Measurements from ENCODE around the gene ATP8B3. TPM values are rescaled to one million over a fixed set of nuclear protein-coding genes. Genes with fewer than 3 reads are reported as not detected.

The ATP8B3 gene
- total and polyA plus RNA-seq, 9 of the 15 experiments (the other 6 are each of a cell fraction or from before 2014, with no cell fraction given) = 1.2 to 12.3 (median 3.8) TPM

- no peaks in the 10 kb centered on the region for H3K36me3 ChIP-seq (ENCODE audit: control insufficient read depth, insufficient read depth, low read length)
- H3K9me1 ChIP-seq (ENCODE audit: control insufficient read depth, insufficient read depth, low read length) = no peaks in the 10 kb centered on the region
- no peak overlapping the region for H2AFZ ChIP-seq (ENCODE audit: low read depth, low read length)
- peaks cover 2 to 6% of the 10 kb centered on the region in 2 experiments; a peak in 3 of 5 replicates for H3K27me3 ChIP-seq (ENCODE audit: control insufficient read depth in 2 of 2, insufficient read depth in 2 of 2, low read length in 2 of 2)
- no peak for DNase-seq (ENCODE audit: extremely low read depth in 1 of 4, low spot score in 3 of 4)
- TF ChIP-seq KDM5B (IDR thresholded peaks at IDR 0.05; ENCODE audit: insufficient replicate concordance, low read depth, low read length) (peak; percentile 39), ZBTB7A (IDR thresholded peaks at IDR 0.05; ENCODE audit: borderline replicate concordance, control insufficient read depth, low read depth, low read length) (0 out of 2 replicates have a peak, but pooled peaks have one; percentile 4), HNRNPL (IDR thresholded peaks at IDR 0.05; ENCODE audit: low read depth, low read length) (0 out of 2 replicates have a peak, but pooled peaks have one; percentile 23), ZNF133 (CRISPR knock-in tag; IDR thresholded peaks at IDR 0.05) (no peak)
- H3K4me1 ChIP-seq (replicated peaks in 1 of 2; ENCODE audit: control insufficient read depth in 2 of 2, insufficient read depth in 2 of 2, low read length in 2 of 2) = peaks cover 24 to 76% of the 10 kb centered on the region in 2 experiments
- 88% methylated on average over 24 of the region's 99 CpGs for WGBS (ENCODE audit: insufficient coverage, low coverage, missing lambda C conversion rate)
- no peak overlapping the region; the same call in 1 of the 2 replicates for H3K4me3 ChIP-seq
- H3K79me2 ChIP-seq (ENCODE audit: control insufficient read depth, insufficient read depth, low read length) = no peaks in the 10 kb centered on the region
- ChIA-PET POLR2A (interaction anchor here (0.7 kb wide), 1 partner anchor 87 kb away, joined by 3 read pairs; no protein-coding TSS in a partner anchor), CTCF (ENCODE audit: low intra/inter-chr PET ratio) (no interaction called here)
- no peaks in the 10 kb centered on the region for H4K20me1 ChIP-seq (replicated peaks; ENCODE audit: control insufficient read depth, insufficient read depth, low read length)
- no peak overlapping the region for H3K4me2 ChIP-seq (ENCODE audit: insufficient read depth, low read length)
- intact Hi-C loops (cut with micrococcal nuclease) (no loop called here), in situ Hi-C loops (cut with MboI) (no loop called here)
- peak overlapping the region in 1 of 2 experiments; percentile 97; a peak in 1 of 4 replicates for H3K9ac ChIP-seq (ENCODE audit: insufficient read depth in 1 of 2, low read depth in 2 of 2, low read length in 2 of 2)
- ATAC-seq = no peak
- no peak for FAIRE-seq
- no peak overlapping the region for H3K27ac ChIP-seq (ENCODE audit: extremely low read depth, low read depth, low read length)
- no TSS peak for BruUV-seq (replicated peaks)
- no peaks in the 10 kb centered on the region for H3K9me3 ChIP-seq (replicated peaks; ENCODE audit: control insufficient read depth, insufficient read depth, low read depth, low read length)
These were observed 62.4 kb downstream of the ATP8B3 start for GRCh38 chr19:1749373-1750342.
